GM12872 (cell line): ENCODE results near the gene TMEM54.

ENCODE experiments used
- CTCF ChIP-seq: IDR thresholded peaks from 3 replicates; pipeline ENCODE4 v1.5.1; 2011; ENCODE audit warnings: low read depth, mild to moderate bottlenecking, low read length, moderate library complexity; ENCODE audit not compliant: insufficient read depth

Gene TMEM54

GRCh38 chr1:32918179-32918578 is 17.0 kb upstream of the TMEM54 start:
- TF ChIP-seq CTCF: no peak

- TF ChIP-seq CTCF: no peak
Observed at GRCh38 chr1:32917521-32917920, 16.3 kb upstream of the TMEM54 start.

GRCh38 chr1:32915766-32916706 is 14.8 kb upstream of the TMEM54 start:
- TF ChIP-seq CTCF: no peak

GRCh38 chr1:32910319-32910718 is 9.1 kb upstream of the TMEM54 start:
- no peak for TF ChIP-seq CTCF

- no peak for TF ChIP-seq CTCF
Observed at GRCh38 chr1:32907435-32907834, 6.2 kb upstream of the TMEM54 start.

GRCh38 chr1:32906654-32907053 is 5.5 kb upstream of the TMEM54 start:
- TF ChIP-seq CTCF: no peak

GRCh38 chr1:32904797-32905196 is 3.6 kb upstream of the TMEM54 start:
- TF ChIP-seq CTCF: no peak
